Neural crest cell (in vitro differentiated cells): ENCODE results near the gene CD52. TPM values are rescaled to one million over a fixed set of nuclear protein-coding genes. Genes with fewer than 3 reads are reported as not detected.

Source experiments
- DNase-seq: peaks from one replicate; pipeline ENCODE4 v3.0.0; 2021; ENCODE audit warnings: low read depth, mixed read lengths, low spot score
- H3K27ac Mint-ChIP-seq: one replicate; pipeline ENCODE4 v1.8.0; 2021; ENCODE audit warnings: mild to moderate bottlenecking, mixed read lengths; ENCODE audit not compliant: unreplicated experiment
- H3K27me3 Mint-ChIP-seq: 2 replicates; pipeline ENCODE4 v1.8.0; 2021; ENCODE audit warnings: low read depth, mild to moderate bottlenecking, mixed read lengths
- H3K36me3 Mint-ChIP-seq: 2 replicates; pipeline ENCODE4 v1.8.0; 2021; ENCODE audit warnings: low read depth, mild to moderate bottlenecking, mixed read lengths
- H3K4me1 Mint-ChIP-seq: 2 replicates; pipeline ENCODE4 v1.8.0; 2021; ENCODE audit warnings: mixed read lengths
- H3K4me3 Mint-ChIP-seq: one replicate; pipeline ENCODE4 v1.8.0; 2021; ENCODE audit warnings: mild to moderate bottlenecking, mixed read lengths
- H3K9me3 Mint-ChIP-seq: 2 replicates; pipeline ENCODE4 v1.8.0; 2021; ENCODE audit warnings: mixed read lengths
- total RNA-seq: library from RNA; stranded (reverse); gene quantifications from 2 replicates; pipeline ENCODE4 v1.2.1, GENCODE V29; 2021
- TF ChIP-seq, protein P1 (sequence below): fragments of 200-600 bp; sonication (generic); conservative IDR thresholded peaks from 2 replicates; pipeline ENCODE4 v1.5.0; 2021; ENCODE audit warnings: antibody characterized with exemption, mild to moderate bottlenecking

CD52 gene
- total RNA-seq, 1 donor from 2014 or later, result not detected

DNA sequence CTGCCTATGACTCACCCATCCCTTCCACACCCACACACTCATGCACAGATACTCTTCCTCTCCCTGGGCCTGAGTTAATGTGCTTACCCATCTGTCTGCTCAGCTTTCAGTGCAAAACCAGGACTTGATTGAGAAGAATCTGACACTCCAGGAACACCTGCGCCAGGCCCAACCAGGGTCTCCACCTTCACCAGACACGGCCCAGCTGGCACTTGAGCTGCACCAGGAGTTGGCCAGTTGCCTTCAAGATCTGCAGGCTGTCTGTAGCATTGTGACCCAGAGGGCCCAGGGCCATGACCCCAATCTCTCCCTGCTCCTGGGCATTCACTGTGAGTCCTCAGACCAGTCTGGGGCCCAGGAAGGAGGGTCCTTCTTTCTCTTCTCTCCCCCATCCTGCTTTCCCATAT is 41.3 kb upstream of the CD52 start:
- TF ChIP-seq, protein P1, sequence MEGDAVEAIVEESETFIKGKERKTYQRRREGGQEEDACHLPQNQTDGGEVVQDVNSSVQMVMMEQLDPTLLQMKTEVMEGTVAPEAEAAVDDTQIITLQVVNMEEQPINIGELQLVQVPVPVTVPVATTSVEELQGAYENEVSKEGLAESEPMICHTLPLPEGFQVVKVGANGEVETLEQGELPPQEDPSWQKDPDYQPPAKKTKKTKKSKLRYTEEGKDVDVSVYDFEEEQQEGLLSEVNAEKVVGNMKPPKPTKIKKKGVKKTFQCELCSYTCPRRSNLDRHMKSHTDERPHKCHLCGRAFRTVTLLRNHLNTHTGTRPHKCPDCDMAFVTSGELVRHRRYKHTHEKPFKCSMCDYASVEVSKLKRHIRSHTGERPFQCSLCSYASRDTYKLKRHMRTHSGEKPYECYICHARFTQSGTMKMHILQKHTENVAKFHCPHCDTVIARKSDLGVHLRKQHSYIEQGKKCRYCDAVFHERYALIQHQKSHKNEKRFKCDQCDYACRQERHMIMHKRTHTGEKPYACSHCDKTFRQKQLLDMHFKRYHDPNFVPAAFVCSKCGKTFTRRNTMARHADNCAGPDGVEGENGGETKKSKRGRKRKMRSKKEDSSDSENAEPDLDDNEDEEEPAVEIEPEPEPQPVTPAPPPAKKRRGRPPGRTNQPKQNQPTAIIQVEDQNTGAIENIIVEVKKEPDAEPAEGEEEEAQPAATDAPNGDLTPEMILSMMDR, result no peak
- H3K27me3 Mint-ChIP-seq, result peaks cover 3% of the 10 kb centered on the region

DNA sequence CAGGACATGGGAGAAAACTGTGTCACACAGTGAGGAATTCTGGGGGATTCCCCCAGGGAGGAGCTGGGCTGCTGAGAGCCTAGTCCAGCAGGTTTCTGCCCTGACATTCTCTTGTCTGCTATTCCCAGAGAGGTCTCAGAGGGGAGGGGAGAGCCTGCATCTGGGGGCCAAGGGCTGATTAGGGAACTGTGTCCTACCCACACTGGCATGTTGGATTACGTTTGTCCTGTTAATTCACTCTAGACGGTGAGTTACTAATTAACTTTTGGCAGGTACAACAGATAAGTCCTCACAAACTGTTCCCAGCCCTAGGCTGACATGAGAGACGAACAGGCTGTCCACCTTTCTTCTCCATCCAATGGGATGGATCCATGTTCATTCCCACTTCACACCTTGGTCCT is 40.5 kb upstream of the CD52 start:
- Mint-ChIP-seq H3K4me1 (peaks cover 38% of the 10 kb centered on the region), H3K9me3 (no peaks in the 10 kb centered on the region), H3K27ac (no peak overlapping the region), H3K27me3 (peaks cover 5% of the 10 kb centered on the region), H3K36me3 (peaks cover 19% of the 10 kb centered on the region), H3K4me3 (peak overlapping the region; percentile 5)
- no peak for DNase-seq
- TF ChIP-seq, protein P1, result no peak

More for the DNA sequence above, 41.3 kb upstream of the CD52 start:
- no peaks in the 10 kb centered on the region for H3K9me3 Mint-ChIP-seq
- H3K27ac Mint-ChIP-seq, result no peak overlapping the region
- H3K4me3 Mint-ChIP-seq, result peak overlapping the region; percentile 72
- H3K36me3 Mint-ChIP-seq, result peaks cover 22% of the 10 kb centered on the region
- peaks cover 32% of the 10 kb centered on the region for H3K4me1 Mint-ChIP-seq
- DNase-seq, result no peak

DNA sequence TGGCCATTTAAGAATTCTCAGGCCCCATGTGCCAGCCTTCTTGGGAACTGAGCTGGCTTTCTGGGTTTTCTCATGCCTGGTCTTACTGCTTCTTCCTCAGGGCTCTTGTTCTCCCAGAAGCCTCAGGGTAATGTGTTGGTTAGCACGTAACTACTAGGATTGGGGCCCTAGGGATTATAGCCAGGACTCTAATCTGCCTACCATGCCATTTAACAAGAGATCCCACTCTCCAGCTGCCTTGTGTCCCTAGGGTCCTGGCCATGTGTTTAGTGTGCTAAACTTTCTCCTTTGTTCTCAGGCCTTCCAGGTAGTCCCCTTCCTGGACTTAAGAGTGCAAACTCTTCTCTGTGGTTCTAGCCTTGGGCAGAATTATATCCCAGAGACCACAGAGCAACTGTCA is 40.0 kb upstream of the CD52 start:
- no peak overlapping the region for H3K4me3 Mint-ChIP-seq
- DNase-seq, result no peak
- TF ChIP-seq, protein P1, result no peak
- H3K4me1 Mint-ChIP-seq, result peaks cover 38% of the 10 kb centered on the region
- H3K9me3 Mint-ChIP-seq, result no peaks in the 10 kb centered on the region
- peaks cover 5% of the 10 kb centered on the region for H3K27me3 Mint-ChIP-seq
- peaks cover 17% of the 10 kb centered on the region for H3K36me3 Mint-ChIP-seq
- no peak overlapping the region for H3K27ac Mint-ChIP-seq

DNA sequence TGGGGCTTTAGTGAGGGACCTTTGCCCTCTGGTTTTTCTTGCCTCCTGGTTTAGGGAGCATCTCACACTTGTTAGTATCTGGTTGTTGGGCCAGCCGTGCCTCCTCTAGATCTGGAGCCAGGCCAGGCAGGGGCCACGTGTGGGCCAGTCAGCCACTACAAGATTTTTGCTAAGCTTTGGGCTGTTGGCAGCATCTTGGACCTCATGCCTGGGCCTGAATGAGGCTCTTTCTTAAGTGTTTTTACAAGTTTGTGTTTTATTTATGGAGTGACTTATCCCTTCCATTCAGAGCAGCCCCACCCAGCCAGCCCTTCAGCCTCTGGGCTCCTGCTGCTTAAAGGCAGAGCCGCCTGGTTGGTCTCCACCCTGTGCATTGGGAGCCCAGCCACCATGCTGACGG is 39.5 kb upstream of the CD52 start:
- Mint-ChIP-seq H3K36me3 (peaks cover 15% of the 10 kb centered on the region), H3K4me1 (peaks cover 40% of the 10 kb centered on the region), H3K27ac (no peak overlapping the region), H3K4me3 (peak overlapping the region; percentile 92), H3K27me3 (peaks cover 5% of the 10 kb centered on the region), H3K9me3 (no peaks in the 10 kb centered on the region)
- no peak for DNase-seq
- TF ChIP-seq, protein P1, result no peak

DNA sequence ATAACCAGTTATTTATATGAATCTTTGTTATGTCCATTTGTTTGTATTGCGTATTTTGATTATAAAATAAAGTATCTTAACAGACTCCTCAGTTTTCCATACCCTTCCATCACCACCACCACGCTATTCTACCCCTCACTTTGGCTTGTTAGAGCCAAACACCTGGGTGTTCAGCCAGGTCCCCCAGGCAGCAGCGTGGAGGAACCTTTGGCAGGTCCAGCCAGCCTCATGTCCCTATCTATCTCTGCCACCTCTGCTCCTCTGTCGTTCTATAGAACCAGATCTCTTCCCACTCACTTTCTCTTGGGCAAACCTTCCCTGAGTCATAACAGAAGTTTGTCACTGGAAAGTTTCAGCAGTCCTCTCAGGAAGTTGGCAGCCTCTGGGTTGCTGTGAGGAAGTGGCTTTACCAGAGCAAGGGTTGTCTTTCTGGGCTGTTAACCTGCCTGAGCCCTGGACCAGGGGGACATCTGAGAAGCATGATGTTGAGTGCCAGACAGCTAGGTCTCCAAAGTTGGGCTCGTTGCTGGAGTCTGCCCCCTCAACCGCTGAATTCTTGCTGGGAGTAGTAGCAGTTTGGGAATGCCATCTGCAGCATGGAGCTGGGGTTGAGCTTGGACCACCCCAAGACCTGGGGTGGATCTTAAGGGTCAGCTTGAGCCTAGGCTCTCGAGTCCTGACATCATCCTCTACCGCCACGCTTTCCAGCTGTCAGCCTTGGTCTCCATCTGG is 38.9 kb upstream of the CD52 start:
- Mint-ChIP-seq H3K9me3 (no peaks in the 10 kb centered on the region), H3K36me3 (peaks cover 15% of the 10 kb centered on the region)
- TF ChIP-seq, protein P1, result no peak

More for the DNA sequence above, 38.9 kb upstream of the CD52 start:
- DNase-seq, result no peak
- H3K4me1 Mint-ChIP-seq, result peaks cover 43% of the 10 kb centered on the region
- H3K27ac Mint-ChIP-seq, result peak overlapping the region; percentile 76
- peaks cover 5% of the 10 kb centered on the region for H3K27me3 Mint-ChIP-seq
- peak overlapping the region; percentile 92 for H3K4me3 Mint-ChIP-seq
